Heart right ventricle (tissue), 16 donors: ENCODE measurements around the gene SLC26A8. TPM values are rescaled to one million over a fixed set of nuclear protein-coding genes. Genes with fewer than 3 reads are reported as not detected.

ENCODE experiments used
- ATAC-seq, 8 donors: fragments of 200-7000 bp; cut with Tn5 transposase; one replicate each; pipeline ENCODE4 v1.9.1; 2020; ENCODE audit warnings: mild to moderate bottlenecking in 8 of 8, moderate library complexity in 8 of 8, moderate number of reproducible peaks in 1 of 8
- DNase-seq, 2 donors: peaks; one replicate each; pipeline ENCODE4 v3.0.0-alpha.2; 2020
- H3K27ac ChIP-seq, 10 donors: fragments of 200-600 bp; sonication (generic) in 2 of 10; one replicate each; pipeline versions ENCODE4 v1.5.0 to v1.8.0; 2020 to 2022; ENCODE audit warnings: mild to moderate bottlenecking in 3 of 10
- H3K27me3 ChIP-seq, 7 donors: fragments of 200-600 bp; one replicate each; pipeline ENCODE4 v1.8.0; 2021 to 2022; ENCODE audit warnings: mild to moderate bottlenecking in 2 of 7
- H3K36me3 ChIP-seq, 9 donors: fragments of 200-600 bp; sonication (generic) in 1 of 9; one replicate each; pipeline versions ENCODE4 v1.5.0 to v1.8.0; 2020 to 2022; ENCODE audit warnings: mild to moderate bottlenecking in 2 of 9
- H3K4me1 ChIP-seq, 9 donors: fragments of 200-600 bp; sonication (generic) in 1 of 9; one replicate each; pipeline versions ENCODE4 v1.5.0 to v1.8.0; 2020 to 2022; ENCODE audit warnings: mild to moderate bottlenecking in 4 of 9
- H3K4me3 ChIP-seq, 10 donors: fragments of 200-600 bp; sonication (generic) in 2 of 10; one replicate each; pipeline versions ENCODE4 v1.5.0 to v1.8.0; 2020 to 2022; ENCODE audit warnings: mild to moderate bottlenecking in 7 of 10, moderate library complexity in 2 of 10
- H3K9me3 ChIP-seq, 11 donors: fragments of 200-600 bp in 10 of 11; sonication (generic) in 2 of 11; one replicate each; pipeline versions ENCODE4 v1.5.0 to v1.8.0; 2013 to 2022; ENCODE audit warnings: mild to moderate bottlenecking in 2 of 11, control low read depth in 1 of 11, moderate library complexity in 1 of 11
- WGBS, 2 donors: extraction: QIAGEN DNeasy Blood & Tissue Kit; methylation state at CpG; one replicate each; pipeline ENCODE4 v1.1.7; 2013; ENCODE audit warnings: inconsistent platforms in 1 of 2; 5-methylcytosine and 5-hydroxymethylcytosine counted together
- intact Hi-C, 10 donors: fragments of 100-400 bp; cut with DNase I; formaldehyde crosslinking; loops; one replicate each; pipeline versions ENCODE4 v1.11.1 to v1.14.2; 2022
- polyA plus RNA-seq, 2 donors: library from polyadenylated mRNA; stranded (reverse); fragments of 200-250 nt; gene quantifications; one replicate each; pipeline ENCODE4 v1.2.3, GENCODE V29; 2013
- total RNA-seq, 10 donors: library from RNA; stranded (reverse); fragmentation: NEBNext Ultra II Directional in 3 of 10; extraction: Animal tissue kit (Norgen Biotek cat#: 25700) in 3 of 10; gene quantifications; one replicate each; pipeline versions ENCODE4 v1.2.1 to v1.2.4, GENCODE V29; 2021 to 2023
- TF ChIP-seq, protein P1 (sequence below), 9 donors: fragments of 200-600 bp; sonication (generic) in 2 of 9; IDR thresholded peaks; one replicate each; pipeline versions ENCODE4 v1.5.0 to v1.8.0; 2021 to 2022; ENCODE audit warnings: antibody characterized with exemption in 9 of 9, mild to moderate bottlenecking in 5 of 9, moderate library complexity in 1 of 9
- donor health status: Arrhythmogenic right ventricular cardiomyopathy.
- donor health status: ischemic (EF 13 %, LVEDD 7.1; RV severe dilation, severe dysfunction).
- donor health status: healthy with polysubstance abuse.
- donor health status: DM: no; HTN: yes; CAD: no.
- donor health status: DM: no; HTN: no; CAD: no.
- donor health status: ischemic (EF 25% LVEDD 6.9; RV normal size, moderate dysfunction).
- donor health status: ischemic (EF 25% LVEDD 5.7; RV mildly dilated, moderate dysfunction).
- donor health status: healthy.
- donor health status: DM: yes; HTN: yes; CAD: no.
- donor health status: Ischemic cardiomyopathy.
- donor health status: ischemic (EF 35%, LVEDD 5.7; RV mildly dilated, moderate dysfunction).
- donor health status: nonischemic (EF 11% LVEDD 7.7; RV severe dilation, severe dysfunction).
- donor health status: DM: yes; HTN: yes; CAD: no.
- donor health status: PGD.
- donor health status: ischemic (EF 29% LVEDD 5.4; RV normal size, mild dysfunction).
- donor health status: nonischemic (EF 23%, LVEDD 6.1; RV moderate dilation, normal function).

SLC26A8 gene
- total and polyA plus RNA-seq, 12 donors, result 0.03 to 0.11 (median 0.10) TPM; not detected in 6

GRCh38 chr6:35905841-35906498, 118.5 kb downstream of the SLC26A8 start:
- H3K27me3 ChIP-seq, result no peaks in the 10 kb centered on the region
- no peak overlapping the region for H3K27ac ChIP-seq
- H3K4me3 ChIP-seq, result no peak overlapping the region
- TF ChIP-seq, protein P1, sequence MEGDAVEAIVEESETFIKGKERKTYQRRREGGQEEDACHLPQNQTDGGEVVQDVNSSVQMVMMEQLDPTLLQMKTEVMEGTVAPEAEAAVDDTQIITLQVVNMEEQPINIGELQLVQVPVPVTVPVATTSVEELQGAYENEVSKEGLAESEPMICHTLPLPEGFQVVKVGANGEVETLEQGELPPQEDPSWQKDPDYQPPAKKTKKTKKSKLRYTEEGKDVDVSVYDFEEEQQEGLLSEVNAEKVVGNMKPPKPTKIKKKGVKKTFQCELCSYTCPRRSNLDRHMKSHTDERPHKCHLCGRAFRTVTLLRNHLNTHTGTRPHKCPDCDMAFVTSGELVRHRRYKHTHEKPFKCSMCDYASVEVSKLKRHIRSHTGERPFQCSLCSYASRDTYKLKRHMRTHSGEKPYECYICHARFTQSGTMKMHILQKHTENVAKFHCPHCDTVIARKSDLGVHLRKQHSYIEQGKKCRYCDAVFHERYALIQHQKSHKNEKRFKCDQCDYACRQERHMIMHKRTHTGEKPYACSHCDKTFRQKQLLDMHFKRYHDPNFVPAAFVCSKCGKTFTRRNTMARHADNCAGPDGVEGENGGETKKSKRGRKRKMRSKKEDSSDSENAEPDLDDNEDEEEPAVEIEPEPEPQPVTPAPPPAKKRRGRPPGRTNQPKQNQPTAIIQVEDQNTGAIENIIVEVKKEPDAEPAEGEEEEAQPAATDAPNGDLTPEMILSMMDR (IDR thresholded peaks at IDR 0.05), result no peak
- peaks cover 0 to 23% (median 6%) of the 10 kb centered on the region in 11 donors for H3K9me3 ChIP-seq
- no peaks in the 10 kb centered on the region for H3K4me1 ChIP-seq
- DNase-seq (no peak), ATAC-seq (no peak)
- peaks cover 0 to 48% (median 0%) of the 10 kb centered on the region in 9 donors for H3K36me3 ChIP-seq
- intact Hi-C loops, result no loop called here
- WGBS, 2 donors, result 78 to 84% methylated on average over 8 of the region's 8 CpGs

- Histone ChIP-seq H3K27ac (no peak overlapping the region), H3K4me3 (no peak overlapping the region), H3K9me3 (peaks cover 0 to 16% (median under 1%) of the 10 kb centered on the region in 11 donors), H3K36me3 (peaks cover 0 to 43% (median 0%) of the 10 kb centered on the region in 9 donors), H3K4me1 (no peaks in the 10 kb centered on the region), H3K27me3 (no peaks in the 10 kb centered on the region)
- DNase-seq, result no peak
- WGBS, 2 donors, result 80 to 85% methylated on average over 2 of the region's 2 CpGs
- intact Hi-C loops, result no loop called here
- no peak for ATAC-seq
- TF ChIP-seq, protein P1 (IDR thresholded peaks at IDR 0.05), result no peak
Measured at GRCh38 chr6:35905141-35905785, 119.2 kb downstream of the SLC26A8 start.

GRCh38 chr6:35903679-35904078, 120.8 kb downstream of the SLC26A8 start:
- H3K4me1 ChIP-seq, result no peaks in the 10 kb centered on the region
- H3K27ac ChIP-seq, result no peak overlapping the region
- peaks cover 0 to 2% (median 0%) of the 10 kb centered on the region in 11 donors for H3K9me3 ChIP-seq
- H3K27me3 ChIP-seq, result no peaks in the 10 kb centered on the region
- TF ChIP-seq, protein P1 (IDR thresholded peaks at IDR 0.05), result no peak
- no peak overlapping the region for H3K4me3 ChIP-seq
- no peak for ATAC-seq
- DNase-seq, result no peak
- WGBS, 2 donors, result 97% methylated on average over 4 of the region's 4 CpGs
- intact Hi-C loops, result no loop called here
- H3K36me3 ChIP-seq, result peaks cover 0 to 34% (median 0%) of the 10 kb centered on the region in 9 donors

GRCh38 chr6:35900448-35900847, 124.0 kb downstream of the SLC26A8 start:
- no peak overlapping the region for H3K4me3 ChIP-seq
- H3K4me1 ChIP-seq, result no peaks in the 10 kb centered on the region
- no peaks in the 10 kb centered on the region for H3K27me3 ChIP-seq
- DNase-seq, result no peak
- ATAC-seq, result no peak
- TF ChIP-seq, protein P1 (IDR thresholded peaks at IDR 0.05), result no peak
- H3K9me3 ChIP-seq, result no peaks in the 10 kb centered on the region
- no peak overlapping the region for H3K27ac ChIP-seq
- H3K36me3 ChIP-seq, result peaks cover 0 to 40% (median 0%) of the 10 kb centered on the region in 9 donors
- intact Hi-C loops, result no loop called here
- 91% methylated on average over 4 of the region's 4 CpGs for WGBS, 2 donors
